Fibroblast of skin of abdomen (primary cell): Measurements from ENCODE around the gene LSP1.
"Not testable (repeated sequence)": the region's sequence is repeated elsewhere in the genome, so short reads cannot be mapped to it uniquely, and the experiment has no call there.

ENCODE experiments used
- DNase-seq: peaks from one replicate; pipeline ENCODE4 v3.0.0-alpha.2; 2013

The LSP1 gene

DNA sequence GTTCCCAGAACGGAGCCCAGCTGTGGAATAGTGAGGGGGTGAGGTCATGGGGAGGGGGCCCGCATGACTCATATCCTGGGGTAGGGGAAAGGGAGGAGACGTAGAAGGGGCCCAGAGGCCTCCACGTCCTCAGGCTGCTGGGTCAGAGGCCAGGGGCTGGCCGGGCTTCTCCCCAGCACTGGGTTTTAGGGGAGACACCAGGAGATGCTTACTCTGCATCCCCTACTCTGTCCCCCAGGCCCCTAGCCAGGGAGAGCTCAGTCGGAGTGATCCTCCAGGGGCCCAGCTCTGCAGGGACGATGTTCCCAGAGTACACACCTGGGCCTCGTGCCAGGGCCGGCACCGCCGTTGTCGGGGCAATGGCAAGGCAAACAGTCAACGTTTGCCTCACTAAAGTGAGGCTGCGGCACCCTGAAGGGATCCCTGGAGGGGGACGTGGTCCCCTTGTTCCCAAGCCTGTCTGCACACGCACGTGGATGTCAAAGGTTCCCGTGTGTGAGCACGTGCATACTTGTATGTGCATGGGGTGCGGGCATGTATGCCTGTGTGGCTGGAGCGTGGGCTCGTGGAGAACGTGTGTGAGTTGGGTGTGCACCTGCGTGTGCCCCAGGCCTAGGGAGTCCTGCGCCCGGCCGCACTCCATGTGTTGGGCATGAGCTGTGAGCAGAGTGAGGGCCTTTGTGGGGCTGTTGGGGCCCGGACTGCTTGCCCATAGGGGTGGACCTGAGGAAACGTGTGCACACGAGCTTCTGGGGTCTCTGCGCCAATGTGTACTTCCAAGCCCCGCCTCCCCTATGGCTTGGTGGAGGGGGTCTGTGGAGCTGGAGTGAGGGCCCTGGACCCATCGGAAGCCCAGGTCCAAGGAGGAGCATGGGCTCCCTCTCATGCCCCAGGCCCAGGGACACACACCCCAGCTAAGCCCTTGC lies 24.6 kb downstream of the LSP1 start:
- DNase-seq = peak; percentile 22

DNA sequence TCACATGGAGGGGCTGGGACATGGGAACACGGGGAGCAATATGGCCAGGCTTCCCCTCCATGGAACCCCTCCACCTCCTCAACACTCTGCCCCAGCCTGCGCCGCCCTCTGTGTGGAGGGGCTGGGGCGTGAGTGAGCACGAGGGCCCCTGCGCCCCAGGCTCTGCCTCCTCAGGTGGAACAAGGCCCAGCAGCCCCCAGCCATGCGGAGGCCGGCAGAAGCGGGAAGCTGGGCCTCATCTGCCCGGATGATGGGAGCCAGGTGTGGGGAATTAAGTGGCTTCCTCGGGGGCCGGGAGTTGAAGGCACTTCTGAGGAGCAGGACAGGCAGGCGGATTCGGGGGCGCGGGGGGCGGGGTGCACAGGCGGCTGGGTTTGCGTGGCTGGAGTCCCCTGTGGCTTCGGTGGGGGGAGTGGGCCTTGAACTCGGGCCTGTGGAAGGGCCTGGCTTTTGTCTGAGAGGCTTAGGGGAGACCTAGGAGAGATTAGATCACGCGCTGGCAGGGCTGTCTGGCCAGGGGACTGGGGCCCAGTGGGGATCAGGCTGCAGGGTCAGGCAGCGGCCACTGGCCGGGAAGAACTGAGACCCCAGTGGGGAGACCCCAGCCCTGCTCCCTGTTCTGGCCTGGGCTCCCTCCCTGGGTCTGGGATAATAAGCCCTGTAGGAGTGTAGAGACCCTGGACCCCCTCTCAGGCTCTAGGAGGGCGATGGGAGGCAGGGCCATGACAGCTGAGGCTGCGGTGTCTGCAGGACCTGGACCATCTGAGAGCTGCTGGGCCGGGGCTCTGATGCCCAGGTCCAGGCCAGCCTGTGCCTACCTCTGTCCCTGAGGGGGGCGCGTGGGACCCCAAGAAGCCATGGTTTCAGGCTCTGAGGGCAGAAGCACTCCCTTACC lies 25.5 kb downstream of the LSP1 start:
- no peak for DNase-seq

DNA sequence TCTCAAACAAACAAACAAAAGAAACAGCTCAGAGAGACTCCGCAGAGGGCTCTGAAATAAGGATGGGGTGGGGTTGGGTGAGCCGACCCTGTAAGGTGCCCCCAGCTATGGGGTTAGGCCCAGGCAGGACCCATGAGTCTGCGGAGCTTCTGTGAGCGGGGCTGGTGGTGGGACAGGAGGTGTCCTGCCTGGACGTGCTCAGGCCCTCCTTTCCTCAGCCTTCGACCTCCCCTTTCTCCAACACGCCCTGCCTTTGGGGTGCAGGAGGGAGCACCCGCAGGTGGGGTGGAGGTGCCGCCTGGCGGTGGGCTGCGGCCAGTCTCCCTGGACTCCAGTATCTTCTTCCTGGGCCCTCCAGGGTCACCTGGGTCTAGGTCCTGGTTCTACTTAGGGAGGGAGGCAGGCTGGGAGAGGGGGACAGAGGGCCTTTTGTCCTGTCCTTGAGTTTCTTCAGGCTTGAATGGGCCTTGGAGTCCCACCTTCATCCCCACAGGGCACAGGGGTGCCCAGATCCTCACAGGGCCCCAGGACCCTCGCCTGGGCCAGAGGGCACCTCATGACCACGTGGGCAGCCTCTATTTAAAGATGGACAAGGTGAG lies 26.6 kb downstream of the LSP1 start:
- DNase-seq = no peak

DNA sequence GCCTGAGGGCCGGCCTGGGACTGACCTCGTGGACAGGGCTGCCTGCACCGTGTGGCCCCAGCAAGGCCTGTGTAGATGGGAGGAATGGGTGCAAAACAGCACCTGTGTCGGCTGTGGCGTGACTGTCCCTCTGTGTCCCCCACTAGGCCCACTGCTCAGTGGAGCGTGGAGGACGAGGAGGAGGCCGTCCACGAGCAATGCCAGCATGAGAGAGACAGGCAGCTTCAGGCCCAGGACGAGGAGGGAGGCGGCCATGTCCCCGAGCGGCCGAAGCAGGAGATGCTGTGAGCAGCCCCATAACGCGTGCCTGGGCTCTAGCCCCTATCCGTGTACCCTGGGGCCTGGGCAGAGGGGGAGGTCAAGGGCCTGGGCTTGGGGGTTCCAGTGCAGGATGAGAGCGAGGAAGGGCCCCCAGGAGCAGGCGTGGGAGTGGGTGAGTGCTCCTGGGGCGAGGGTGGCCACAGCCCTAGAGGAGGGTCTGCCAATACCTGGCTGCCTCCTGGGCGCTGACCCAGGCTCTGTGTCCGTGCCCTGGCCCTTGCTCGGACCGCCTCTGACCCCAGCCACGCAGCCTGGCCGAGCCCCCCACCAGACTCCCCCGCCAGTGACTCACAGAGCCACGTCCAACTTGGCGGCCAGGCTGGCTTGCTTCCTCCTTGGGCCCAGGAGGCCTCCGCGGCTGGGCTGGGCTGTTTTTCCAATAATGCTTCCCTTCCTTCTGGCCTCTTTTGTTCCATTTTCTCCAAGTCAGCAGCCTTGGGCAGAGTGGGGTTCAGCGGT lies 27.2 kb downstream of the LSP1 start:
- peak; percentile 44 for DNase-seq

DNA sequence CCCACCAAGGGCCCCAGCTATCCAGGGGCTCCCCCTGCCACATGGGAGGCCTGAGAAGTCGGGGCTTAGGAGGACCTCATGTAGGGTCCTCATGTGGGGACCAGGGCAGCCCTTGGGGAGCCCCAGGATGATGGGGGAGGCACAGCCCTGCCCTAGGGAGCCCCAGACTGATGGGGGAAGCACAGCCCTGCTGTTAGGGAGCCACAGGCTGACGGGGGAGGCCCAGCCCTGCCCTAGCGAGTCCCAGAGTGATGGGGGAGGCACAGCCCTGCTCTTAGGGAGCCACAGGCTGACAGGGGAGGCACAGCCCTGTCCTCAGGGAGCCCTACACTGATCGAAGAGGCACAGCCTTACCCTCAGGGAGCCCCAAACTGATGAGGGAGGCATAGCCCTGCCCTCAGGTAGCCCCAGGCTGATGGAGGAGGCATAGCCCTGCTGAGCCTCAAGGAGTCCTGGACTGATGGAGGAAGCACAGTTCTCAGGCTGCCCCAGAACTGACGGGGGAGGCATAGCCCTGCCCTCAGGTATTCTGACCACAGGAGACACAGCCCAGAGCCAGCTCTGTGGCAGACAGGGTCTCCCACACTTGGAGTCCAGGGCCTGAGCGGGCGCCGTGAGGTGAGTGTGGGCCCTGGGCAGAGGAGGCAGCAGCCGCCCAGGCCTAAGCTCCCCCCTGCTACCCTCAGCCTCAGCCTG lies 28.0 kb downstream of the LSP1 start:
- DNase-seq = no peak

DNA sequence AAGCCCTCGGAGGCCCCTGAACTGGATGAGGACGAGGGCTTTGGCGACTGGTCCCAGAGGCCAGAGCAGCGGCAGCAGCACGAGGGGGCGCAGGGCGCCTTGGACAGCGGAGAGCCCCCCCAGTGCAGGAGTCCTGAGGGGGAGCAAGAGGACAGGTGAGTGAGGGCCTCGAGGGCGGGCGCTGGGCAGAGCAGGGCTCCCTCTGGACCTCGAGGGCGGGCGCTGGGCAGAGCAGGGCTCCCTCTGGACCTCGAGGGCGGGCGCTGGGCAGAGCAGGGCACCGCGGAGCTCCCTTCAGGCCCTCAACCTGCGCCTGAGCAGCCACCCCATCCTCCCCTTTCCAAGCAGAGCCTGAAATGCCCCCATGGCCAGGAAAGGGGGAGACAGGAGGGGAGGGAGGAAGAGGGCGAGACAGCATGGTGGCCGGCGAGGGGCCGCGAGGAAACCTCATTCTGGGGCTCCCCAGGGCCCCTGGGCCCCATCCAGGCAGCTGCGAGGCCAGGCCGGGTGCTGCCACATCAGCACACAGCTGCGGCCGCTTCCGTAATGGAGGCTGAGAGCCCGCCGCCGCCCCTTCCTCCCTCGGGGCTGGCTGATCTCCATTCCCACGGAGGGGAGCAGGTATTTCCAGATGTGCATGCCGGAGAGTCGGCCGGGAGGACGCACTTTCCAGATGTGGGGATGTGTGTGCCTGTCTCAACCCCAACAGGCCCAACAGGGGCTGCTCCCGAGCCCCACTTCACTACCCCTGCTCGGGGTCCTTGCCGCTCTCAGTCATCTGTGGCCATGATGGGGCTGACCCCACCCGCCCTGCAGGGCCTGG lies 28.8 kb downstream of the LSP1 start:
- DNase-seq = peak; percentile 17

DNA sequence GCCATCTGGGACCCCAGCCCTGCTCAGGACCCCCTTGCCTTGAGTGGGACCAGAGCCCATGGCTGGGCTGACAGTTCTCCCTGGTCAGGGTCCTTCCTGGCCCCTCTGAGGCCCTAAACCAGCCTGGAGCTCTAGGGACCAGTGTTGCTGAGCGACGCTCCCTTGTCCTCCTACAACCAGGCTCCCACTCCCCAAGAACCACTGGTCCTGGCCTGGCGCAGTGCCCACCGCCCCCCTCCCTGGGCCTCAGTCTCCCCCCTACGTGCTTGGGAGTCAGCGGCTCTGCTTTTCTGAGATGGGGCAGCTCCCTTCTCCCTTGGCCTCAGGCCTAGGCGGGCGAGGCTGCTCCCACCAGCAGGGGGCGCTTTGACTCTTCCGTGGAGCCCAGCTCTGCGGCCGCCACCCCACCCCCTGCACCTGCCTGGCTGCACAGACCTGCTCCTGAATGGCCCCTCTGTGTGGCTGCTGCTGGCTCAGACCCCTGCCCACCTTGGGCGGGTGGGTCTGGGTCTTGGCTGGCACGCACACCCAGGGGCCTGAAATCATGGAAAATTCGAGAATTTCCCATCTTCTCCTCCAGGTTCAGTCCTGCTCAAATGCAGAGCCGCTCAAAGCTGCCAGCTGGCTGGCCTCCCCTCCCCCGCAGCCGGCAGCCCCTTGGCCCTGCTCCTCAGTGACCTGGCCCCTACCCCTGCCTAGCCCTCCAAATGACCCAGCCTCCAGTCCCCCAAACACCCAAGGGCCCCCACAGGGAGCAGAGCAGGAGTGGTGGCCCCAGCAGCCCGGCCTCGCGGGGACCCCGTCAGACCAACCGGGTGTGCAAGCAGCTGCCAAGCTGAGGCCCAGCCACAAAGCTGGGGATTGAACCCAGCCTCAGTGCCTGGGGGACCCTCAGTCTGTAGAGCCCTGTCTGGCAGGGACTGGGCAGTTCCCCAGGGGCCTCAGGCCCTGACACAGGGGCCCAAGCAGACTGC lies 29.7 kb downstream of the LSP1 start:
- peak; percentile 67 for DNase-seq

DNA sequence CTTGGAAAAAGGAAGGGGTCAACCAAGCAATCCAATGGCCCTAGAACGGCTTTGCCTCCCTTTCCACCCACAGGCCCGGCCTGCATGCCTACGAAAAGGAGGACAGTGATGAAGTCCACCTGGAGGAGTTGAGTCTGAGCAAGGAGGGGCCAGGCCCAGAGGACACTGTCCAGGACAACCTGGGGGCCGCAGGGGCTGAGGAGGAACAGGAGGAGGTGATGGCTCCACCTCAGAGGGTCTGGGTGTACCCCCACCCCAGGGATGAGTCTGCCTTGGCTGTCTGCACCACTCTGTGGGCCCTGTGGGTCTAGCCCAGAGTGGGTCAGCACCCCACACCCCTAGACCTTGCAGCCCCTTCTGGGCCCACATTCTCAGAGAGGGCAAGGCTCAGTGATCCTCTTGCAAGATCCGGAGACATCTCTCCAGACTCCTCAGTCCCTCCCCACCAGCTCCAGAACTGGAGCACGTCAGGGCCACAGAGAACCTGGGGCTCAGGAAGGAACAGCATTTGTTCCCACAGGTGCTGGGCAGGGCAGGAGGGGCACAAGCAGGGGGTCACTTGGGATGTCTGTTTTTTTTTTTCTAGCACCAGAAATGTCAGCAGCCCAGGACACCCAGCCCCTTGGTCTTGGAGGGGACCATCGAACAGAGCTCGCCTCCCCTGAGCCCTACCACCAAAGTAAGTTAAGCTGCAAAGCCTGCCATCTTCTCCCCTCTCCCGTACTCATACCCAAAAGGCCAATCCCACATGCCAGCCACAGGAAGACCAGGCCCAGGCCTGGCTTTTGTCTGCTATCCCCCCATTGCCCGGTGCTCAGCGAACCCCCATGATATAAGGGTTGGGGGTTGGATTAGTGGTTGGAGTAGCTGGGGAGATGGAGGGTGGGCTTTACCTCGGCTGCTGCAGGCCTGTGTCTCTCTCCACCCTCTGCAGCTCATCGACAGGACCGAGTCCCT lies 30.7 kb downstream of the LSP1 start:
- no peak for DNase-seq

DNA sequence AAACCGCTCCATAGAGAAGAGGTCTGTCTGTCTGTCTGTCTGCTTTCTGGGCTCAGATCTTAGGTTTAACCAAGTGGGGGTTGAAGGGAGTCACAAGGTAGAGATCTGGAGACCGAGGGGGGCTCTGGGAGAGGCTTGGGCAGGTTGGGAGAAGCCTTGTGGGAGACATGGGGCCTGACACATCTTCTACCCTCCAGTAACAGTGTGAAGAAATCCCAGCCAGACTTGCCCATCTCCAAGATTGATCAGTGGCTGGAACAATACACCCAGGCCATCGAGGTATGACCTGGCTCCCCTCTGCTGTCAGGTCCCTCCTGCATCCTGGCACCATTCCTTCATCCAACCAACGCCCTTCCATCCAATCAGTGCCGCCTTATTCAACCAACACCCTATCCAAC lies 31.4 kb downstream of the LSP1 start:
- DNase-seq = no peak

DNA sequence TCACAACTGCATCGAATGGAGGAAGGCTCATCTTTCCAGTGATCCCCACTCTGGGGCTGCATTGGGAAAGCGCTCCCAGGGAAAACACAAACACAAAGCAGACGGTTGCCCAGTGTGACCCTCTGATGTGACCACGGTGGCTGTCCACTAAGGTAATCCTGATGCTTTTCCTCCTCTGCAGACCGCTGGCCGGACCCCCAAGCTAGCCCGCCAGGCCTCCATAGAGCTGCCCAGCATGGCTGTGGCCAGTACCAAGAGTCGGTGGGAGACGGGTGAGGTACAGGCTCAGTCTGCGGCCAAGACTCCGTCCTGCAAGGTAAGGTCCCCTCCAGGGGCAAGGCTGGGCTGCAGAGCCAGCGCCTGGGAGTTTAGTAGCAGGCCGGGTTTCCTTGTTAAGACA lies 33.7 kb downstream of the LSP1 start:
- not testable (repeated sequence) for DNase-seq

DNA sequence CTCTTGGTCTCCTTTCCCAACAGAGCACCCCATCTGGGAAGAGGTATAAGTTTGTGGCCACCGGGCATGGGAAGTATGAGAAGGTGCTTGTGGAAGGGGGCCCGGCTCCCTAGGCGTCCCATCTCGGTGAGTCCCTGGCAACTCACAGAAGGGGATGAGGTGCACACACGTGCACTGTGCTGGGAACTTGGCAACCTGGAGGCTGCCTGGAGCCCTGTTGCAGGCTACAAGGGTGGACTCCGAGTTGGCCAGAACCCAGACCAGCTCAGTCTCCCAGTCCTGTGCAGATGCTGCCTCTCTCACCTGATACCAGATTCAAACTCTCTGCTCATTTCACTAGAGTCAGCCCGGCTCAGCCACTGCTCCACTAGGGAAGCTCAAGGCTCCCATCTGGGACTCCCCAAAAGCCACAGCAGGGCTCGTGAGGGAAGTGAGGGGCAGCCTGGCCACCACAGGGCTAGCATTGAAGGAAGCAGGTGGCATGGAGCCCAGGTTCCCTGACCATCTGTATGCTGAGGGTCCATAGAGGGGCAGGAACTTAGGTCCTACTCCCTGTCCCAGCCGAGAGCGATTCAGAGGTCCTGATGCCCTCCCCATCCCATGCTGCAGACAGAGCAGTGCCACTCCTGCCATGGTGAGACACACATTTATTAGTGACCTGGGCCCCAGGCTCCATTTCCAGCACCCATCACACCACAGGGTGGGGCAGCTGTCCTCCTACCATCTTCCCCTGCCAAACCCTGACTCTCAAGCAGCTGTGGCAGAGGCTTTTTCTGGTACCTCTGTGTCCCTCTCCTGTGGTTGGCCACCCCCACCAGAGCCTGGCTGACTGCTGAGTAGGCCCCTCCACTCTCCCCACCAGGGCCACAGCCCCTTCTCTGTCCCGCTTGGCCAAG lies 34.8 kb downstream of the LSP1 start:
- no peak for DNase-seq

DNA sequence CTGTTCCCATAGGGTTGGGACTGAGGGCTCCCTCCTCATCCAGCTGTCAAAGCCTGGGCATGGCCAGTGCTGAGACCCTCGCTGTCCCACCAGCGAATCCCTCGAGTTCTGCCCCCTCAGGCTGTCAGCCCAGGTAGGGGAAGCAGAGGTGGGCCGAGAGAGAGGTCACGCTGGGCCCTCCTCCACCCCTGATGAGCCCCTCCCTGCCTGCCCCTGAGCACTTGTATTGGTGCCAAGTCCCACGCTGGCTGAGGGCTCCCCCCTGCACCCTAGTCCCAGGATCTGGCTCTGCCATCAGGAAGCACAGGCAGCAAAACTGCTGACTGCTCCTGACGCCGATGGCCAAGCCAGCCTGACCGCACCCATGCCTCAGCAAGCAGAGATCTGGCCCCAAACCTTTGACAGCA lies 35.5 kb downstream of the LSP1 start:
- no peak for DNase-seq

DNA sequence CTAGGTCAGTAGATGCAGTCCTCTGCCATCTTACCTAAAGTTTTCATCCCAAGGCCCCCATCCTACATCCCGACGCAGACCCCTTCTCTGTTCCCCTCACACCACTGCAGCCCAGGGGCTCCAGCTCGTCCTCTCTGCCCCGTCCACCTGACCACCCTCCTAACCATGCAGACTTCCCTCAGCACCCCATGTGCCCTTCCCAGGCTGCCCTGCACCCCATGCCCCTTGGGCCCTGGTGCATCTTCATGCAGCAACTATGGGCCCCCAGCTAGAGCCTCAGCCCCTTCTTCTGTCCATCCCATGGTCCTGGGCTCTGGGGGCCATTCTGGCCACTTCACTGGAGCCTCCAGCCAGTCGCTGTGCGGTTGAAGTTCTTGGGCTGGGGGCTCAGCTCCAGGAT lies 35.9 kb downstream of the LSP1 start:
- DNase-seq = no peak

DNA sequence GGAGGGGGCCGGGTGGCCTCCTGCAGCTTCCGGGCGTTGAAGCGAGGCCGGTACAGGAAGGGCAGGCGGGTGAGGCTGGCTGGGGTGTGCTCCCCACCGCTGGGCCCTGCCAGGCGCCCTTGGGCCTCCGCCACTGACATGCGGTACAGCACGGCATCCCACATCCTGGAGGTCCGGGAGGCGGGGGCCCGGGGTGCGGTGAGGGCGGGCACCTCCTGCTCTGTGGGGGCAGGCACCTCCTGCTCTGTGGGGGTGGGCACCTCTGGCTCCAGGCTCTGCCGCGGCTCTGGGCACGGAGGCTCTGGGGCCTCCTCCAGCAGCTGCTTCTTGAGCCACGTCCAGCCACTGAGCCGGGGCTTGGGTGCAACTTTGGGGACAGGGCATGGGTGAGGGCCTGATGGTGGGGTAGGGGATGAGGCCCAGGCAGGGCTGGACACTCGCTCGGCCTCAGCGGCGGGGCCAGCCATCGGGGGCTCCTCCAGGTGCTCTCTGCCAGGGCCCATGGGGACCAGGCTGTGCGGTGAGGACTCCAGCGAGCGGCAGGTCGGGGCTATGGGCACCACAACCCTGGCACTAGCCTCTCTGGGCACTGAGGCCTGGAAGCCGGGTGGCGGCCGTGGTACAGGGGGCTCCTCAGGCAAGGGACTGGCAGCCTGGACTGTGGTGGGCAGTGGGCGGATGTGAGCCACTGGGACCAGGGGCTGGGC lies 36.5 kb downstream of the LSP1 start:
- no peak for DNase-seq

DNA sequence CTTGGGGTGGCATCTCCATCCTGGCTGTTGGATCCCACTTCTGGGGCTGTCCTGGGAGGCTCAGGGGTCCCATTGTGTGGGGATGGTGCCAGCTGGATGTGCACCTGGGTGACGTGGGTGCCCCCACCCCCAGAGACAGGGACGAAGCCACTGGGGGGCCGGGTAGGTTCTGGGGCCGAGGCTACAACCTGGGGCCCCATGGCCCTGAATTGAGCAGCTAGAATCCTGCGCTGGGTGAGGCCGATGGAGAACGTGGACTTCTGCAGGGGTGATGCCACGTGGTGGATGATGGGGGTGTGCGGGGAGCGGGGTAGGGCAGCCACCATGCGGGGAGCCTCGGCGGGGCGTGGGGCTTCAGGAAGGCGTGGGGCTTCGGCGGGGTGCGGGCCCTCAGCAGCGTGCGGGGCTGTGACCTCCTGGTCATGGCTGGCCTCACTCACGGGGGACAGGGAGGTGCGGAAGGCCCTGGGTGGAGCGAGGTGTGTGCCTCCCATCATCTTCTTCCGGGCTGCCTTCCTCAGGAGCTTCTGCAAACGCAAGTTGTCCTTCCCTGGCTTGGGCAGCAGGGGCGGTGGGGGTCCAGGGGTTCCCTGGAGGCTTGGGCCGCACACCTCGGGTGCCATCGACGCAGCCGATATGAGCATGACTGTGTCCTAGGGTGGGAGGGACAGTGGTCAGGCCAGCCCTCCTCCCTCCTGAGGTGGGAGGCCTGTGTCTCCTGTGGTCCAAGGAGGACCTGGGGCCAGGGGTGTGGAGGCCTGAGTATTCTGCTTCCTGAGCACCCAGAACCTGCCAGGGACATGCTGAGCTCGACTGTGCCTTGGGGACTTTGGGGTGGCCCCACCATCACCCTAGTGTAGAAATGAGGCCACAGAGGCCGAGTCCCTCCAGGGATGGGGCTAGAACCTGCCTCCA lies 37.3 kb downstream of the LSP1 start:
- DNase-seq = no peak
